ENCODE measurements around the gene TK1.

DNA sequence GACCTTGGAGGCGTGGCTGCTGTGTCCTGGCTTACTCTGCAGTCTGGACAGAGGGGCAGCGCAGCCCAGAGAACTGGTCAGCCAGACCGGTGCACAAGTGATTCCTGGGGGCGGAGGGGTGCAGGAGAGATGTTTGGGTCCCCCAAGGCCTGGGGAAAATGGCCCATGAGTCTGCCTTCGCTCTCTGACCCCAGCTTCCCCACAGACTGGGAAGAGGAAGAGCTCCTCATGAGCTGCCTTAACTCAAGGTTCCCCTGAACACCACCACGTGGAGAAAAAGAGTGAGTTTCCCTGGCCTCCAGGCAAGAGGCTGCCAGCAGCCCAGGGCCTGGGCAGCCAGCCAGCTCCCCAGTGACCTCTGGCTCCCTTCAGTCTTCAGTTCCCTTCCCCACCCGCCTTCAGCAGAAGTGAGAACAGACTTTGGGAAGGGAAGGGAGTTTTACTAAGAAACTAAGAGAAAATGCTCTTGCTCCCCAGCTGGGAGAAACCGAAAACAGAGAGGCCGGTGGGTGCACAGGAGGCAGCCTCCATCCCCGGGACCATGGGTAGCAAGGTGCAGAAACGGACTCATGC, 42.6 kb downstream of the TK1 start:
- TF ChIP-seq EZH2 (IDR thresholded peaks at IDR 0.05; ENCODE audit: borderline replicate concordance, low read depth, low read length, poor library complexity, severe bottlenecking): no peak
- no peak for TF ChIP-seq CTCF (conservative IDR thresholded peaks at IDR 0.05; ENCODE audit: low read depth, low read length)

Data from A673 (cell line).